CD4-positive, alpha-beta T cell treated with Interleukin-17A for 4 hours (primary cell): ENCODE data around the gene ALPL.
A peak's percentile ranks its signal among the peaks of the same experiment; 100 is the strongest.

Source experiments
- DNase-seq: peaks from one replicate; pipeline ENCODE4 v3.0.0-alpha.2; 2020; ENCODE audit warnings: mixed read lengths

Gene ALPL

GRCh38 chr1:21532496-21532895, 23.3 kb downstream of the ALPL start:
- no peak for DNase-seq

- no peak for DNase-seq
These were observed 23.8 kb downstream of the ALPL start for GRCh38 chr1:21532992-21533534.

- no peak for DNase-seq
These were observed 24.9 kb downstream of the ALPL start for GRCh38 chr1:21534146-21534545.

- peak; percentile 11 for DNase-seq
These were observed 25.6 kb downstream of the ALPL start for GRCh38 chr1:21534674-21535378.

GRCh38 chr1:21536218-21536617, 27.0 kb downstream of the ALPL start:
- no peak for DNase-seq

GRCh38 chr1:21537511-21537931, 28.3 kb downstream of the ALPL start:
- no peak for DNase-seq

- no peak for DNase-seq
These were observed 28.9 kb downstream of the ALPL start for GRCh38 chr1:21537932-21538630.

- no peak for DNase-seq
These were observed 30.7 kb downstream of the ALPL start for GRCh38 chr1:21539933-21540332.

- no peak for DNase-seq
These were observed 32.1 kb downstream of the ALPL start for GRCh38 chr1:21541329-21541728.

GRCh38 chr1:21541835-21542234, 32.6 kb downstream of the ALPL start:
- DNase-seq = no peak

GRCh38 chr1:21543598-21543997, 34.4 kb downstream of the ALPL start:
- no peak for DNase-seq

GRCh38 chr1:21544095-21544494, 34.9 kb downstream of the ALPL start:
- DNase-seq = no peak

GRCh38 chr1:21546122-21546825, 37.1 kb downstream of the ALPL start:
- no peak for DNase-seq

GRCh38 chr1:21547876-21548275, 38.7 kb downstream of the ALPL start:
- no peak for DNase-seq

GRCh38 chr1:21550097-21550496, 40.9 kb downstream of the ALPL start:
- no peak for DNase-seq

GRCh38 chr1:21550866-21551475, 41.7 kb downstream of the ALPL start:
- no peak for DNase-seq

- DNase-seq = no peak
These were observed 43.5 kb downstream of the ALPL start for GRCh38 chr1:21552715-21553114.

- DNase-seq = no peak
These were observed 44.1 kb downstream of the ALPL start for GRCh38 chr1:21553116-21553926.

- DNase-seq = no peak
These were observed 50.8 kb downstream of the ALPL start for GRCh38 chr1:21559788-21560567.

- DNase-seq = no peak
These were observed 51.9 kb downstream of the ALPL start for GRCh38 chr1:21560916-21561638.

GRCh38 chr1:21562896-21563295, 53.7 kb downstream of the ALPL start:
- no peak for DNase-seq
